Skeletal muscle satellite cell (primary cell): ENCODE measurements around the gene CCDC178.

Experiments used
- H3K27me3 ChIP-seq: 2 replicates; pipeline ENCODE4 v1.7.0; 2013; ENCODE audit warnings: low read length; ENCODE audit not compliant: control insufficient read depth, insufficient read depth
- H3K36me3 ChIP-seq: 2 replicates; pipeline ENCODE4 v1.7.0; 2013; ENCODE audit warnings: mild to moderate bottlenecking, control low read depth, low read length; ENCODE audit not compliant: insufficient read depth
- H3K4me1 ChIP-seq: 2 replicates; pipeline ENCODE4 v1.7.0; 2013; ENCODE audit warnings: low read length; ENCODE audit not compliant: control insufficient read depth, insufficient read depth
- H3K4me2 ChIP-seq: 2 replicates; pipeline ENCODE4 v1.7.0; 2013; ENCODE audit warnings: mild to moderate bottlenecking, low read length
- H3K4me3 ChIP-seq: 2 replicates; pipeline ENCODE4 v1.7.0; 2013; ENCODE audit warnings: low read length
- H3K9ac ChIP-seq: 2 replicates; pipeline ENCODE4 v1.7.0; 2013; ENCODE audit warnings: mild to moderate bottlenecking, low read depth, low read length, moderate library complexity
- H3K9me3 ChIP-seq: replicated peaks from 2 replicates; pipeline ENCODE4 v1.7.0; 2013; ENCODE audit warnings: mild to moderate bottlenecking, control low read depth, low read length

CCDC178 gene

DNA sequence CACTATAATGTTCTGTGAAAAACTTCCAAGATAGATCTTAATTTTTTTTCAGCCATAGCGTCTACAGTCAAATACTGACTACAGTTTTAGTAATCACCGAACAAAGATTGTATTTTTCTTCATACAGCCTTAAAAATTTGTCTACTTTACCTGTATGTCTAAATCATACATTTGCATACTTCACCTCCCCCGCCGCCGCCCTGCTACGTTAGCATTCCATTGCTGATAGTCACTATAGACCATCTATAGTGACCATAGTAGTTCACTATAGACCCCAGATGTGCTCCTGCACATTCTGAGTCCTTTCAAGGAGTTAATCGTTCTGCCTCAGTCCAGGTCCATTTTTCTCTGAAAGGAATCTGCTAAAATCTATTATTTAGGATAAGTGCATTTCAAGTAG, 325.0 kb downstream of the CCDC178 start:
- no peak overlapping the region for H3K9ac ChIP-seq
- H3K4me2 ChIP-seq, result no peak overlapping the region
- H3K4me1 ChIP-seq, result no peaks in the 10 kb centered on the region
- H3K36me3 ChIP-seq, result no peaks in the 10 kb centered on the region
- no peaks in the 10 kb centered on the region for H3K9me3 ChIP-seq
- H3K27me3 ChIP-seq, result no peaks in the 10 kb centered on the region
- H3K4me3 ChIP-seq, result no peak overlapping the region

DNA sequence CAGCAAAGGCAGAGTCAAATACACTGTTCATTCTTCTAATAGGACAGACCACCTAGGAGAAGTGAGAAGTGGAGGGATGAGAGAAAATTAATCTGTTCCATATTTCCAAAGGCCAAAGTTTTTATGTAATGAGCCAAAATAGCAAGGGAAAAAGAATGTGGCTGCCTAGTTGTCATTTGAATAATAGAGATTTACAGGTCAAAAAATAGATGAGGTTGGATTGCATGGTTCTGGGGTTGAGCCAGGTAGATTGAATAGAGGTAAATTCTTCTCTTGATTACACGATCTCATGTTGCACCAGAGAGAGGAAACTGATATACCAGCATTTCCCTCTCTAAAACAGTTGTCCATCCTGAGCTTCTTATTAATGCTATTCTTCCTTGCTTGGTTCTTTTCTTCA, 325.8 kb downstream of the CCDC178 start:
- H3K4me1 ChIP-seq, result no peaks in the 10 kb centered on the region
- no peaks in the 10 kb centered on the region for H3K9me3 ChIP-seq
- H3K4me3 ChIP-seq, result no peak overlapping the region
- H3K9ac ChIP-seq, result no peak overlapping the region
- no peaks in the 10 kb centered on the region for H3K27me3 ChIP-seq
- no peaks in the 10 kb centered on the region for H3K36me3 ChIP-seq
- no peak overlapping the region for H3K4me2 ChIP-seq

DNA sequence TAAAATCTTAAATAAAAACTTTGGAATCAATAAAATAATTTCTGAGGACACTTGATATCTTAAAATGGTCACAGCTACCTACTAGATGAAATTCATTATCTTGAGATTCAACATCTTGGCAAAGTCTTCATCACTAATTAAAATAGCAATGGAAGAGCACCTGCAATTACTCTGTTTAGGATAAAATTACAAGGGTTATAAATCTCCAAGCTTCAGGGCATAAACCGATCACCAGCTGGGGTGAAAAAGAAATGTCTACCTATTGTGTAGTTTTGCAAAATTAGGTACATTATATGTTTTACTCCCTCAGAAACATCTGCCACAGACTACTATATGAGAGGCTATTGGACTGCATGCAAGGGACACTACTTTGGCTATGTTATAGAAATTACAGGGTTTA, 327.1 kb downstream of the CCDC178 start:
- Histone ChIP-seq H3K4me3 (no peak overlapping the region), H3K4me1 (no peaks in the 10 kb centered on the region), H3K9me3 (no peaks in the 10 kb centered on the region), H3K27me3 (peaks cover 2% of the 10 kb centered on the region), H3K4me2 (no peak overlapping the region), H3K9ac (no peak overlapping the region), H3K36me3 (no peaks in the 10 kb centered on the region)

DNA sequence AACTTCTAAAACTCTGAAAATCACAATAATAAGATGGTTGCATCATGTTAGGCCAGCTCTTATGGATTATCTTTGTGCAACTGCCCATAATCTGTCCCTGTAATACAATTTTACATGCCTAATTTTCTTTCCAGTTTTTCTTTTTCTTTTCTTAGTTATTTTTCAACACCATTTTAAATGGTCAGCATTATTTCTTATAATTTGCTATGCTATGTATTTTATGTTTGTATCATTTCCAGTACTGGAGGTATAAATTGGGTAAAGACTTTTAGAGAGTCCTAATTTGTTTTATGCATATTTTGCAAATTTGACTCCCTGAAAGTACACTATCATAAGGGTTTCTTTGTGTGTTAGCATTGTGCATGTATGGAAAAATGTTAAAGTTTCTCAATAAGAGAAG, 333.0 kb downstream of the CCDC178 start:
- no peak overlapping the region for H3K9ac ChIP-seq
- H3K36me3 ChIP-seq, result no peaks in the 10 kb centered on the region

DNA sequence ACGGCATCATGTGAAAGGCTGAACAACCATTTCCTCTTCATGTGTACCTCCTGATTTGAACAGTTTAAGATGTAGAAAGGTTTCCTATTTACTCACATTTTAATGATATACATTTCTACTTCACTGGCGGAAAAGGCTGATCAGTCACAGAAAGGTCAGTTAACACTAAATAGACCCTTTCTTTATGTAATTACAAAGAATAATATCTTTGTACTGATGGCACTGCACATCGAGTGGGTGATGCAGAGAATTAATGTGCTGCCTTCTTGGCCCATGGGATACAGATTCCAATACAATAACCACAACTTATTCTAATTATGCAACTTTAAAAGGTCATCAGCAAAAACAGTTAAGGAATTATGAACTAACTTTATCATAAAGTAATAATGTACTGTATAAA, 339.2 kb downstream of the CCDC178 start:
- Histone ChIP-seq H3K9ac (no peak overlapping the region), H3K9me3 (no peaks in the 10 kb centered on the region), H3K27me3 (no peaks in the 10 kb centered on the region), H3K4me2 (no peak overlapping the region), H3K36me3 (no peaks in the 10 kb centered on the region), H3K4me3 (no peak overlapping the region), H3K4me1 (no peaks in the 10 kb centered on the region)

More for the DNA sequence above, 333.0 kb downstream of the CCDC178 start:
- H3K9me3 ChIP-seq, result no peaks in the 10 kb centered on the region
- no peaks in the 10 kb centered on the region for H3K4me1 ChIP-seq
- H3K4me3 ChIP-seq, result no peak overlapping the region
- no peak overlapping the region for H3K4me2 ChIP-seq
- H3K27me3 ChIP-seq, result peaks cover 2% of the 10 kb centered on the region

DNA sequence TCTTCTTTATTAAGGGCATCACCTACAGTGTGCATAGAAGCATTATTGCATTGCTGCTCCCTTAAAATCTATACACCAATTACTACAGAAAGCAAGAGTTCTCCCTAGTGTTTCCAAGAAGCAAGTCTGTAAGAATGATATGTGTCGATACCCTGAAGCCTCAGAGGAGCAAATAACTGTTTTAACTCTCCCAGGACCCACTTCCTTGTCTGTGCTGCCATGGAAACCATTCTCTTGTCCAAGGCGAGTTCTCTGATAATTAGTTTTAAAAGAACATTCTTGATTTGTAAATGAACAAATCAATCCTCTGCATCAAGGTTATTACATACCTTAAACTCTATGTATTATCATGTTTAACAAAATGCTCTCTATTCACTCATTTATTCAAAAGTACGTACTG, 340.9 kb downstream of the CCDC178 start:
- Histone ChIP-seq H3K4me1 (no peaks in the 10 kb centered on the region), H3K9me3 (no peaks in the 10 kb centered on the region), H3K4me3 (no peak overlapping the region), H3K9ac (no peak overlapping the region), H3K36me3 (no peaks in the 10 kb centered on the region), H3K4me2 (no peak overlapping the region), H3K27me3 (no peaks in the 10 kb centered on the region)

DNA sequence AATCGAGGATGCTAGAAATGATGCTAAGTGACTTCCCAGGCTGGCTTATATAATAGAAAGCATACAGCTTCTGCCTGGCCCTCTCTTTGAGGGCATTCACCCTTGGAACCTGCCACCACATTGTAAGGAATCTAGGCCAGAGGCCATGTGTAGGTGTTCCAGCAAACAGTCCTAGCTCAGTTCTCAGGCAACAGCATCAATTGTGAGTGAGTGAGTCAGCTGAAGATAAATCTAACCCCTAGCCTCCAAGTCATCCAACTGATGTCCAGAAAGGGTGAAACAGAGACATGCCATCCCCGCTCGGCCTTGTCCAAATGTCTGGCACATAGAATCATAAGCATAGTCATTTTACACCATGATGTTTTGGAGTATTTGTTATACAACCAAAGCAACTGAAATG, 343.4 kb downstream of the CCDC178 start:
- no peak overlapping the region for H3K4me3 ChIP-seq
- H3K9ac ChIP-seq, result no peak overlapping the region
- H3K27me3 ChIP-seq, result no peaks in the 10 kb centered on the region
- no peak overlapping the region for H3K4me2 ChIP-seq
- H3K4me1 ChIP-seq, result no peaks in the 10 kb centered on the region
- no peaks in the 10 kb centered on the region for H3K36me3 ChIP-seq
- no peaks in the 10 kb centered on the region for H3K9me3 ChIP-seq

DNA sequence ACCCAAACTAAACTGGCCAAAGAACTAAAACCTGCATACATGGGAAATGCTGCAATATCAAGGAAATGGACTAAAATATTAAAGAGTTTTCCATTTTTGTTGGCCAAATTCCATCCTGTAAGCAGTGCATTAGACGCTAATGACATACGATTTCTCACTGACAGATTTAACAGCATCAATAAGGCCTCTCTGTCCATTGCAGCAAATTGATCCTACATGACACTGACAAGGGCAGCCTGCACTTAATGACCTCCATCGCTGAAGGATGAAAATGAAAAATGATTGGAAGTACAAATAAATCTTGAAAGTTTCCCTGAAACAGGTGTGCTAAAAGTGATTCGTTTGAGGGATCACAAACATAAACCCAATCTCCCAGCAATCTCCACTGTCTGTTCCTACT, 350.1 kb downstream of the CCDC178 start:
- Histone ChIP-seq H3K27me3 (no peaks in the 10 kb centered on the region), H3K4me3 (no peak overlapping the region), H3K4me1 (no peaks in the 10 kb centered on the region), H3K4me2 (no peak overlapping the region), H3K36me3 (no peaks in the 10 kb centered on the region), H3K9ac (no peak overlapping the region), H3K9me3 (no peaks in the 10 kb centered on the region)

DNA sequence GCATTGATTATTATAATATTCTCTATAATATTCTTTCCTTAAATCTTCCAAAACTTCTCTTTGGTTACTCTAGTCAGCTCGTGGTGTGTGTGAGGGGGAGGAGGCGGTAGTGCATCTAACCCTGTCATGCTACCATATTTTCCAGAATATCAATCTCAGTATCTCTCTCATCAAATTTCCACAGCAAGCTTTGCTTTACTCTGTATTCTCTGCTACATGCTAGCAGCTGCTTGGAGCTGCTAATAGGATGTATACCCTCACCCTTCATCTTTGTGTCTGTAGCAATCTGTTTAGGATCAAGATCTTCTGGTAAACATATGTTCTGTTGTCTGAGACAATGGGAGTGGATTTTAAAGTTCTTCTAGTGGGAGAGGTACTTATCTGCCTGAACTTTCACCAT, 363.9 kb downstream of the CCDC178 start:
- Histone ChIP-seq H3K27me3 (no peaks in the 10 kb centered on the region), H3K4me3 (no peak overlapping the region), H3K9me3 (no peaks in the 10 kb centered on the region), H3K9ac (no peak overlapping the region), H3K36me3 (no peaks in the 10 kb centered on the region), H3K4me2 (no peak overlapping the region), H3K4me1 (no peaks in the 10 kb centered on the region)

DNA sequence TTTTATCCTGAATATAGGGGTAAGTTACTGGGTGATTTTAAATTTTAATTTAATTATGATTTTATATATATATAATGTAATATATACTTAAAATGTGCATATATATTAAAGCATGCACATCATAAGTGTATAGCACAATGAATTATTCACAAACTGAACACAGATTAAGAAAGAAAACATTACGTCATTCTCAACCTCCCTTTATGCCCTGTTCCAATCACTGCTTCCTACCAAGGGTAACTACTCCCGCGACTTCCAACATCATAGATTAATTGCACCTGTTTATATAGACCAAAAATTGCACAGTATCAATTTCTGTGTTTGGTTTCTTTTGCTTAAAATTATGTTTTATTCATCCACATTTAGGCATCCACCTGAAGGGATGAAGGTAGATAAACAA, 366.4 kb downstream of the CCDC178 start:
- Histone ChIP-seq H3K4me1 (no peaks in the 10 kb centered on the region), H3K27me3 (no peaks in the 10 kb centered on the region), H3K36me3 (no peaks in the 10 kb centered on the region), H3K4me2 (no peak overlapping the region), H3K9ac (no peak overlapping the region), H3K9me3 (no peaks in the 10 kb centered on the region), H3K4me3 (no peak overlapping the region)

DNA sequence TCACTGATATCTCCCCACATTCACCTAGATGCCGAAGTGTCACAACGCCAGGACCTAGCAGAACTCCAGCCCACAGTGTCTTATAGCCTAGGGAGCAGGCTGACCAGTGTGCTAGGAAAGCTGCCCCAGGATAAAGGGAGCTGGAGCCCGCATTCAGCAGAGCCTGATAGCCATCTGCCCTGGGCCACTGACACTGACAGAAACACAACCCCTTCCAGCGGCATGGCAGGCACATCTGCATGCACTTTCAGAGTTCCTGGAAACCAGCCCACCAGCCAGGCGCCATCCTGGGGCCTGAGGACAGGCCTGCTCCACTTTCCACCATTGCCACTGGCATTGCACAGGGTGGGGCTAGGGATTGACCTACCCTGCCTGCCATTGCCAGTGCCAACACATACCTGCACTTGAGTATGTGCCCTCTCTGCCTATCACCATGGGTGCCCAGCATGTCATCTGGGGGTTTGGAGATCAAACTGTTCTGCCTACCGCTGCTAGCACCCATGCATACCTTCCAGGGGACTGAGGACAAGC, 377.6 kb downstream of the CCDC178 start:
- Histone ChIP-seq H3K9ac (no peak overlapping the region), H3K4me1 (no peaks in the 10 kb centered on the region), H3K4me3 (no peak overlapping the region), H3K9me3 (no peaks in the 10 kb centered on the region), H3K27me3 (no peaks in the 10 kb centered on the region), H3K4me2 (no peak overlapping the region), H3K36me3 (no peaks in the 10 kb centered on the region)

DNA sequence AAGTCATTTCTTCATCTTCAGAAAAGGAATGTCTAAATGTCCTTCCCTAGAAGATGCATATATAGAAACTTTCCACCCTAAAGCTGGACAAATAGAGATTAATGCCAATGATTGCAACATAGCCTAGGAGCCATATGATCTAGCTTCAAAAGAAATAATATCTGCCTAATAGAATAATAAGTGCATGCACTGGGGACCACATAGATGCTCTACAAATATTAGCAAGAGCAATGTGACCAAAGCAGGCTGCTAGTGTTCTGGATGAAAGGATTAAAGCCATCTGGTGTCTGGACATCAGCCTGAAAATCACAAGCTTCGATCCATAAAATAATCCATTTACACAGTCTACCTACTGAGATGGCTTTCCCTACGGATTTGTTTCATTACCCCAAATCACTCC, 387.6 kb downstream of the CCDC178 start:
- Histone ChIP-seq H3K4me2 (no peak overlapping the region), H3K36me3 (no peaks in the 10 kb centered on the region), H3K9me3 (no peaks in the 10 kb centered on the region), H3K9ac (no peak overlapping the region), H3K4me3 (no peak overlapping the region), H3K27me3 (no peaks in the 10 kb centered on the region), H3K4me1 (no peaks in the 10 kb centered on the region)
